ENCODE measurements around the gene MACROH2A1. TPM values are rescaled to one million over a fixed set of nuclear protein-coding genes. Genes with fewer than 3 reads are reported as not detected.

MACROH2A1 gene
- total RNA-seq, 1 donor from 2014 or later = 181 TPM

DNA sequence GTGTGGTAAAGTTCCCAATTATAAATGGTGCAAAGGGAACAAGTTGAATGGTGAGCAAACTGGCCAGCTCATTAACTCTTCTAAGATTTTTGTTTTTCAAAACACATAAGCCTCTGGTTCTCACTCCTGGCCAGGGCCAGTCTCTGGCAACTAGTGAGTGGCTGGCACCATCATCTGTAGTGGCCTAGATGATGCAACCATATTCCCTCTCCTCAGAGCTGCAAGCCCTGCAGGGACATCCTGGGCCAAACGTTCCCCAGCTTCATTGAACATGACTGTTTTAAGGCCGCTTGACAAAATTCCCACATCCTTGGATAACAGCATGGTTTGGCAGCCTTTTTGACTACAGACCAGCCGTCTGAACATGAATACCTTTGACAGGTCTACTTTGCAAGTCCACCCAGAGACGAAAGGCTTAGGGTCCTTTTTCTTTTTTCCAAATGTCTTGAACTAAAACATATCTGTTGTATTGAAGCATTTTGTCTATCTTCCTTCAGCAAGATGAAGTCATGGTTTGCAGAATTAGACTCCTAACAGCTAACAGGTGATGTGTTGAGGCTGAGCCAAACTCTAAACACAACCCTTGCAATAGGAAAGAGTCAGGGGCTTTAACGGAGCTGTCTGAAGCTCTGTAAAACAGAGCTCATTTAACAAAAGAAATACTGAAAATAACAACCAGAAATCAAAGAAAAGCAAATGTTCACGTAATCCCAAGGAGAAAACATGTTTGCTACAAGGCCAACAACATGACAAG is 23.8 kb downstream of the MACROH2A1 start:
- Mint-ChIP-seq H3K36me3 (ENCODE audit: low read depth, unreplicated experiment) (peaks cover 37% of the 10 kb centered on the region), H3K4me1 (ENCODE audit: unreplicated experiment) (peaks cover 16% of the 10 kb centered on the region)

GRCh38 chr5:135373736-135374515 is 25.1 kb downstream of the MACROH2A1 start:
- Mint-ChIP-seq H3K9me3 (ENCODE audit: unreplicated experiment) (no peaks in the 10 kb centered on the region), H3K4me3 (ENCODE audit: unreplicated experiment) (peak overlapping the region; percentile 3), H3K27me3 (ENCODE audit: unreplicated experiment) (peaks cover 2% of the 10 kb centered on the region), H3K36me3 (ENCODE audit: low read depth, unreplicated experiment) (peaks cover 27% of the 10 kb centered on the region), H3K27ac (ENCODE audit: unreplicated experiment) (no peak overlapping the region), H3K4me1 (ENCODE audit: unreplicated experiment) (peaks cover 16% of the 10 kb centered on the region)
- no peak for DNase-seq (ENCODE audit: low spot score)
- TF ChIP-seq, protein P1, sequence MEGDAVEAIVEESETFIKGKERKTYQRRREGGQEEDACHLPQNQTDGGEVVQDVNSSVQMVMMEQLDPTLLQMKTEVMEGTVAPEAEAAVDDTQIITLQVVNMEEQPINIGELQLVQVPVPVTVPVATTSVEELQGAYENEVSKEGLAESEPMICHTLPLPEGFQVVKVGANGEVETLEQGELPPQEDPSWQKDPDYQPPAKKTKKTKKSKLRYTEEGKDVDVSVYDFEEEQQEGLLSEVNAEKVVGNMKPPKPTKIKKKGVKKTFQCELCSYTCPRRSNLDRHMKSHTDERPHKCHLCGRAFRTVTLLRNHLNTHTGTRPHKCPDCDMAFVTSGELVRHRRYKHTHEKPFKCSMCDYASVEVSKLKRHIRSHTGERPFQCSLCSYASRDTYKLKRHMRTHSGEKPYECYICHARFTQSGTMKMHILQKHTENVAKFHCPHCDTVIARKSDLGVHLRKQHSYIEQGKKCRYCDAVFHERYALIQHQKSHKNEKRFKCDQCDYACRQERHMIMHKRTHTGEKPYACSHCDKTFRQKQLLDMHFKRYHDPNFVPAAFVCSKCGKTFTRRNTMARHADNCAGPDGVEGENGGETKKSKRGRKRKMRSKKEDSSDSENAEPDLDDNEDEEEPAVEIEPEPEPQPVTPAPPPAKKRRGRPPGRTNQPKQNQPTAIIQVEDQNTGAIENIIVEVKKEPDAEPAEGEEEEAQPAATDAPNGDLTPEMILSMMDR (IDR thresholded peaks at IDR 0.05; ENCODE audit: unreplicated experiment) = no peak

More for the DNA sequence above, 23.8 kb downstream of the MACROH2A1 start:
- Mint-ChIP-seq H3K9me3 (ENCODE audit: unreplicated experiment) (no peaks in the 10 kb centered on the region), H3K27me3 (ENCODE audit: unreplicated experiment) (peaks cover 2% of the 10 kb centered on the region), H3K27ac (ENCODE audit: unreplicated experiment) (no peak overlapping the region), H3K4me3 (ENCODE audit: unreplicated experiment) (no peak overlapping the region)
- DNase-seq (ENCODE audit: low spot score) = no peak
- TF ChIP-seq, protein P1 (IDR thresholded peaks at IDR 0.05; ENCODE audit: unreplicated experiment) = no peak

DNA sequence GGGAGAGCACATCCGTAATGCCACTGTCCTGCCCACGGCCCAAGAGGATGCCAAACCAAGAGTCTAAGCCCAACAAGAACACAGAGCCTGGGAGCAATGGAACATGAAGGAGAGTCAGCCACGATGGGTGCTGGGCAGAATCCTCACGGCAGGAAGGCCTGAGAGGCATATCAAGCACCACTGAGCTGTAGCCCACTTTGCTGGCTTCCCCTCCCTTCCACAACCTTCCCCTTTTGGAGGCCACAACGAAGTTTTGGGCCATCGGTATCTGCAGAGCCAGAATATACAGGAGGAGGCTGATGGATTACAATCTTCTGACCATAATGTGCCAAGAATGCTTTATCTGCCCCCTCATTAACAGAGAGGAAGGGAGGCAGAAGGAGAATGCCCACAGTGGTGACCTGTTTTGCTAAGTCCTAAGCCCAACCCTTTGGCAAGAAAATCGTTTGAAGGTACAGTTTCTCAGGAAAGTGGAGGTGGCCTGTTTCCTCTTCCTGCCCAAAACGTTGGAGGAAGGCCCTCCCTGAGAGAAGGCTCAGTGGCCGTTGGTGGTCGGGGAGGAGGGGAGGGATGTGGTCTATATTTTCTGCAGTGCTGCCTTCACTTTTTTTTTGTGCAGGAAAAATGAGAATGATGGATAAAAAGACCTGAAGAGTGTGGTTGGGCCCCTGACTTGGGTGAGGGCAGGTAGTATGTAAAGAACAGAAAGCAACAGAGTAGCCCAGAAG is 26.2 kb downstream of the MACROH2A1 start:
- Mint-ChIP-seq H3K36me3 (ENCODE audit: low read depth, unreplicated experiment) (peaks cover 19% of the 10 kb centered on the region), H3K27ac (ENCODE audit: unreplicated experiment) (peak overlapping the region; percentile 42), H3K4me1 (ENCODE audit: unreplicated experiment) (peaks cover 16% of the 10 kb centered on the region), H3K9me3 (ENCODE audit: unreplicated experiment) (no peaks in the 10 kb centered on the region), H3K27me3 (ENCODE audit: unreplicated experiment) (peaks cover 2% of the 10 kb centered on the region), H3K4me3 (ENCODE audit: unreplicated experiment) (no peak overlapping the region)
- TF ChIP-seq, protein P1 (IDR thresholded peaks at IDR 0.05; ENCODE audit: unreplicated experiment) = no peak
- DNase-seq (ENCODE audit: low spot score) = no peak

- TF ChIP-seq, protein P1 (IDR thresholded peaks at IDR 0.05; ENCODE audit: unreplicated experiment) = no peak
- peaks cover 2% of the 10 kb centered on the region for H3K27me3 Mint-ChIP-seq (ENCODE audit: unreplicated experiment)
- H3K4me3 Mint-ChIP-seq (ENCODE audit: unreplicated experiment) = peak overlapping the region; percentile 47
- peaks cover 15% of the 10 kb centered on the region for H3K36me3 Mint-ChIP-seq (ENCODE audit: low read depth, unreplicated experiment)
- peak overlapping the region; percentile 36 for H3K27ac Mint-ChIP-seq (ENCODE audit: unreplicated experiment)
- H3K4me1 Mint-ChIP-seq (ENCODE audit: unreplicated experiment) = peaks cover 12% of the 10 kb centered on the region
- DNase-seq (ENCODE audit: low spot score) = no peak
- H3K9me3 Mint-ChIP-seq (ENCODE audit: unreplicated experiment) = no peaks in the 10 kb centered on the region
These were observed 27.3 kb downstream of the MACROH2A1 start for GRCh38 chr5:135371622-135372232.

Measured in endothelial cell (in vitro differentiated cells).